SIG-M5 (cell line): ENCODE data around the gene CCDC144A.
"Not testable (repeated sequence)": the region's sequence is repeated elsewhere in the genome, so short reads cannot be mapped to it uniquely, and the experiment has no call there.

Experiments used
- DNase-seq: peaks from one replicate; lab custom pipeline; 2025; lab: John Stamatoyannopoulos, UW

CCDC144A gene

GRCh38 chr17:16689731-16690281, at the start of gene CCDC144A:
Gene CCDC144A (plus strand): TSS chr17:16690241. CDS start chr17:16690401, 160 bp downstream.
- DNase-seq = not testable (repeated sequence)

- DNase-seq = no peak
Observed at GRCh38 chr17:16649585-16649984, 40.5 kb upstream of the CCDC144A start.

- no peak for DNase-seq
Observed at GRCh38 chr17:16652252-16652651, 37.8 kb upstream of the CCDC144A start.

- no peak for DNase-seq
Observed at GRCh38 chr17:16652847-16653366, 37.1 kb upstream of the CCDC144A start.

GRCh38 chr17:16653367-16654041, 36.5 kb upstream of the CCDC144A start, which contains the start of gene ZNF624:
Gene ZNF624 (minus strand): TSS chr17:16653850.
- no peak for DNase-seq

- DNase-seq = no peak
Observed at GRCh38 chr17:16661217-16661616, 28.8 kb upstream of the CCDC144A start.

- no peak for DNase-seq
Observed at GRCh38 chr17:16662936-16663335, 27.1 kb upstream of the CCDC144A start.

- DNase-seq = not testable (repeated sequence)
Observed at GRCh38 chr17:16666553-16666906, 23.5 kb upstream of the CCDC144A start.

- DNase-seq = not testable (repeated sequence)
Observed at GRCh38 chr17:16666907-16667636, 23.0 kb upstream of the CCDC144A start.

- DNase-seq = no peak
Observed at GRCh38 chr17:16676676-16677268, 13.3 kb upstream of the CCDC144A start.

GRCh38 chr17:16683290-16684138, 6.5 kb upstream of the CCDC144A start:
- DNase-seq = not testable (repeated sequence)

GRCh38 chr17:16686019-16686418, 4.0 kb upstream of the CCDC144A start:
- DNase-seq = not testable (repeated sequence)

- DNase-seq = not testable (repeated sequence)
Observed at GRCh38 chr17:16687151-16687550, 2.9 kb upstream of the CCDC144A start.

- not testable (repeated sequence) for DNase-seq
Observed at GRCh38 chr17:16690447-16690846, 406 bp downstream of the CCDC144A start.

- DNase-seq = not testable (repeated sequence)
Observed at GRCh38 chr17:16697603-16698002, 7.6 kb downstream of the CCDC144A start.

- not testable (repeated sequence) for DNase-seq
Observed at GRCh38 chr17:16745492-16746203, 55.6 kb downstream of the CCDC144A start.

- not testable (repeated sequence) for DNase-seq
Observed at GRCh38 chr17:16746571-16746970, 56.5 kb downstream of the CCDC144A start.

GRCh38 chr17:16750515-16750914, 60.5 kb downstream of the CCDC144A start:
- DNase-seq = not testable (repeated sequence)

GRCh38 chr17:16751224-16751923, 61.3 kb downstream of the CCDC144A start:
- DNase-seq = not testable (repeated sequence)

GRCh38 chr17:16751924-16752287, 61.9 kb downstream of the CCDC144A start:
- not testable (repeated sequence) for DNase-seq
